RCC 7860 (cell line): ENCODE measurements around the gene PRKD2.
A peak's percentile ranks its signal among the peaks of the same experiment; 100 is the strongest.

Source experiments
- DNase-seq: peaks from one replicate; pipeline ENCODE4 v3.0.0-alpha.2; 2015; ENCODE audit warnings: low spot score
- FAIRE-seq: peaks from 2 replicates; lab custom pipeline; 2012; peaks lifted over from hg19 to GRCh38; lab: Jason Lieb, UNC

PRKD2 gene

DNA sequence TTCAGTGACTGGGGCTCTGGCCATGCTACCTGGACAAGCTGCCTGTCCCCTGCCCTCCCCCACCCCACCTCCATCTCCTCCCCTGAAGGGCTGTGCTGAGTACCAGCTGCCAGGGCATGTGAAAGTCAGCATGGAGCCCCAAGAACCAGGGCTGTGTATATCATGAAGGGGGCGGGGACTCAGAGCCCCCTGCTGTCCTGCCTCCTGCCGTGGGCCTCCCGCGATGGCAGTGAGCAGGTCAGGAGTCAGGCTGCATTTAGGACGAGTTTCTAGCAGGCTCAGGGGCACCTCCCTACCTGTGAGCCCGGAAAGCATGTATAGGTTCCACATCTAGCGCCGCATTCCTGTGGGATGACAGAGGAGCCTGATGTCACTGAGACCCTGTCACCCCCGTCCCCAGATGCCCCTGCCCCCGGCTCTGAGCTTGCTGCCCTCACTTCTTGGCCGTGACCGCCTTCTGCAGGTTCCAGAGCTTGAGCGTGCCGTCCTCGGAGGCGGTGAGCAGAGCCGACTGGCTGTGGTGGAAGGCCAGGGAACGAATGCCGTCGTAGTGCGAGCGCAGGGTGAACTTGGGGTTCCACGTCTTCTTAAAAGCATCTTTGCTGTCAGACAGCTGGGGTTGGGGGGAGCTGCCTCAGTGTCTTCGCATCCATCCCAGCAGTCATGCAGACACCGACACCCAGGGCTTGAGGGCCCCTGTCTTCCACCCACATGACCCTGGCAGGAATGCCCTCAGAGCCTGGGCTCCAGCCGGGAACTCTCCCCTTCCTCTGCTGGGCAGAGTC, 8.3 kb upstream of the PRKD2 start:
- FAIRE-seq = no peak
- DNase-seq = no peak

DNA sequence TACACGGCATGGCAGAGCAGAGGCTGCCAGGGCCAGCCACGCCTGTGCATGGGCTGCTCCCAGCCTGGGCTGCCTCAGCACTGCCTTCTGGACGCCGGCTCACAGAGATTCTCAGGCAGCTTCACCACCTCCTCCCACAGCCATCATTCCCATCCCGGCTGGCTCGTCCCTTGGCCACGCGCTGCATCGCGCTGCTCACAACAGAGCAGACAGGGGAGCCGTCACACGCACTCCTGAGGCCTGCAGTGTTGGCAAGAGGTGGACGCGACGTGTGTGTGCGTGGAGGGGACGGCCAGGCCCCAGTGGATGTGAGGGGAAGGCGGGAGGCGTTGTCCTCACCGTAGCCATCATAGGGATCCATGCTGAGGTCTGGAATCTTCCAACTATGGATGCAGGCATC, 7.6 kb upstream of the PRKD2 start:
- no peak for DNase-seq
- no peak for FAIRE-seq

DNA sequence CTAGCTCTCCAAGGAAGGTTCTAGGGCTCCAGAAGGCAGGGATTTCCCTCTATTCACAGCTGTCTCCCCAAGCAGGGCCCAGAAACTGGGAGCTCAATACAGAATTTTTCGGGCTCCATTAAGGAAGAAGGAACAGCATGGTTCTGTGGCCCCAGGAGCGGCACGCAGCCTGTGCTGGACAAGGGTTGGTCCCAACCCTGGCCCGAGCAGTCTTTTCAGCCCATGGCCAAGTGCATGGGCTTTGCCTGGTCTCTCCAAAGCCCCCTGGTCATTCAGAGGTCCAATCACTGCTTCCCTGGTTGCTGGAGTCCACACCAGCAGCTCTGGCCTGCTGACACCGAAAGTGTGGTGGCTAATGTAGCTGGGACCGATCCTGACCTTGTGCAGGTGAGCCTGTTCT, 6.6 kb upstream of the PRKD2 start:
- no peak for DNase-seq
- no peak for FAIRE-seq

GRCh38 chr19:46723023-46723461, 6.1 kb upstream of the PRKD2 start:
- FAIRE-seq = no peak
- DNase-seq = no peak

DNA sequence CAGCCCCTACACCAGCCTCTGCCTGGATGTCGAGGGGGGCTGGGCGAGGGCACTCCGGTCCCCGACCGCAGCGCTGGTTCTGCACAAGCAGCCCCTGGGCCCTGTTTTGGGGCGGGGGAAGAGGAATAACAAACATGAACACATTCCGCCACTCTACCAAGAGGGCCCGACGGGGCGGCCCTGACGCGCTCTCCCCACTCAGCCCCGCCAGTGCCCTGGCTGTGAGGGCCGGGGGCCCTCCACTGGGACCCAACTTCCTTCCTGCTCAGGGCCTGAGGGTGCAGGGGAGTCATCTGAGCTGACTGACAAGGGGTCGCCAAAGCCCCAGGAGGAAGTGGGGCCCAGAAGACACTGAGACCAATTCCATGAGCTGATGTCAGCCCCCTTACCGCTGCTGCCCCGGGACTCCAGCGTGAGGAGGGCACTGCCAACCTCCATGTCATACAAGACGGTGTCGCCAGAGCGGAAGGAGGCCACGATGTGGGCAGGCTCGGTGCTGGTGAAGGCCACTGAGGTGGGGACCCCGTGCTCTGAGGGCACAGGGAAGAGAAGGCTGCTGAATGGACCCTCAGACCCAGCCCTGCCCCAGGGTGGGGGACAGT, 5.6 kb upstream of the PRKD2 start:
- DNase-seq (no peak), FAIRE-seq (no peak)

- DNase-seq (no peak), FAIRE-seq (no peak)
These were observed 5.1 kb upstream of the PRKD2 start for GRCh38 chr19:46722004-46722380.

- no peak for FAIRE-seq
These were observed 4.5 kb upstream of the PRKD2 start for GRCh38 chr19:46721269-46722003.

GRCh38 chr19:46720503-46721239, 3.8 kb upstream of the PRKD2 start:
- FAIRE-seq (no peak), DNase-seq (no peak)

More at GRCh38 chr19:46721269-46722003, 4.5 kb upstream of the PRKD2 start:
- DNase-seq = no peak

DNA sequence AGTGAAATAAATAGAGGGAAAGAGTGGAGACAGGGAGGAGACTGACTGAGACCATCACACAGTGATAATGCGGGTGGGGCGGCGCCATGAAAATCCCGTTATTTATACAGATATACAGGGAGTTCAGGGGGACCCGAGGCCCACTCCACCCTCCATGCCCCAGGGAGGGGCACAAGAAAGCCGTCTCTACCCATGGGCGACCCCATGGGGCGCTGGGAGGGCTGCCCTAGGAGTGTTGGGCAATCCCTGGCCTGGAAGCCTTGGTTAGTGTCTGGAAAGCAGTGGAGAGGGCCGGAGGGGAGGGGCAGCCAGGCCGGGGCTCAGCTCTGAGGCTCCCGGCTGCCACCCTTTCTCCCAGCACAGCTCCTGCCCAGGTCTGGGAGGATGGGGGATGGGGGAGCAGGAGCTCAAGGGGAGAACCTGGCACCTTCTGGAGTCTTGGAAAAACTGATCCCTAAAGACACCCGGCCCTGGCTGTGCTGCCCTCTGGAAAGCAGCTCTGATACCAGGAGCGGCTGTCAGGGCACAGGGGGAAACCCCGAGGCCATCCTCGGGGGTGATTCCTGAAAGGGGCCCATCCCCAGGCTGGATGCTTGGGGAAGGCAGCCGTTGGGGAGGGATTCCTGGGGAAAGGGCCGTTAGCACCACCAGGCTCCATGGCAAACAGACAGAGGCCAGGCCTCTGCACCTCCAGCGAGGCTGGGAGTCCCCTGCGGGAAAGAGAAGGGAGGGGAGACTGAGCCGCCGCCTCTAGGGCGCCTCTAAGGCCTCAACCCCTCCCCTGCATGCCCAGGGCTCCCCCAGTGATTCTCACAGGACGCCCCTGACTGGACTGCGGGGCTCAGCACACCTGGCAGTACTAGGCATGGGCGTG, 3.0 kb upstream of the PRKD2 start:
- FAIRE-seq (no peak), DNase-seq (no peak)

DNA sequence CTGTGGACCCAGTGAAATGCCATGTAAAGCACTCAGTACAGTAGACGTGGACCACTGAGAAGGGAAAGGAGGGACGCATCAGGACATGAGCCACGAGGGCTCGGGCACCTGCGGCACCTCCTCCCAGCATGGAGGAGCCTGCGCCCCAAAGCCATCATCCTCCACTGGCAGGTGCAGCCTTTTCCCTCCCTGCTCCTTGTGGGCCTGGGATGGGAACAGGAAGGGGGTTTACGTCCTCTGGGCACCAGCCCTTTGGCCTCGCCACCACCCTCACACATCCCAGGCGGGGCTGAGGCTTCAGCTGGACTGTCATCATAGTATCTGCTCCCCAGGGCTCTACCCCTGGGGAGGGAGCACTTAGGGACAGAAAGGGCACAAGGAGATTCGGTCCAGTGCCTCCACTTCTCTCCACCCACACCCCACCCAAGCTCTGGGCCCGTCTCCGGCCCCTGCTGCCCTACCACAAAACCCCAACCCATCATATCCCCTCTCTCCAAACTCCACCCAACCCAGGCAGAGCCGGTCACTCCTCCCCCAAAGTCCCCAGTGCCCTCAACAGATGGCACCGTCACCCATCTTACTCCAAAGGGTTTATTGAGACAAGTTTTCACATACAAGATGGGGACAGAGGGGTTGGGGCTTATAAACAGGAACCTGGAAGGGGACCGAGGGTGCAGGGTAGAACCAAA, 2.2 kb upstream of the PRKD2 start:
- FAIRE-seq = no peak
- DNase-seq = no peak

DNA sequence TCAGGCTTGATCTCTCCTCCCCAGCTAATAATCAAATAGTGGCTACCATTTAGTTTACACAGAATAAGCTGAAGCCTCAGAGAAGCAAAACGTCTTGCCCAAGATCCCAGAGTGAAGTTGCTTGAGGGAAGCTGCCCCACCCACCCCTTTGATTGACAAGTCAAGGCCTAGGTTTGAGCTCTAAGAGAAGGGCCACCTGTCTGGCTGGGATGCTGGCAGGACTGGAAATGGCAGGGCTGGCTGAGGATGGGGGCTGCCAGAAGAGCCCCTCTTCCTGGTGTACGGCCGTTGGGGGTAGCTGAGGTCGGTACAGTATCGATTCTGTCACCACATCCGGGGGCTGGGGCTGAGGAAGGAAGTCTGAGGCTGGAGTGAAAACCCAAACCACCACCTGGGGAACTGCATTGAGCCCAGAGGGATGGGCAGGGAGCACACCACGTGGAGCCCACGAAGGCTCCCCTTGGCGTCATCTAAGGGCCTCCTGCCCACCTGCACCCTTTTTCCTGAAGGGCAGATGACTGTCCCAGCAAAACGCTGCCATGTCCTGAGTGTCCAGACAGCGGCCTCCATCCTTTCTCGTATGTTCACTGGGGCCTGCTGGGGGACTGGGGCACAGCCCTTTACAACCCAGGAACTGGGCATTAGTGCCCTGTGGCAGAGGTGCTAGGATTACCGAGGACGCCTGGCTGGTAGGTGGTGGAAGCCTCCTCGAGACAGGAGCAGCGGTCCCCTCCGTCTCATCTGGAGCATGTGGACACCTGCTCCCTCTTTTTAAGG, 1.4 kb upstream of the PRKD2 start:
- DNase-seq (no peak), FAIRE-seq (no peak)

DNA sequence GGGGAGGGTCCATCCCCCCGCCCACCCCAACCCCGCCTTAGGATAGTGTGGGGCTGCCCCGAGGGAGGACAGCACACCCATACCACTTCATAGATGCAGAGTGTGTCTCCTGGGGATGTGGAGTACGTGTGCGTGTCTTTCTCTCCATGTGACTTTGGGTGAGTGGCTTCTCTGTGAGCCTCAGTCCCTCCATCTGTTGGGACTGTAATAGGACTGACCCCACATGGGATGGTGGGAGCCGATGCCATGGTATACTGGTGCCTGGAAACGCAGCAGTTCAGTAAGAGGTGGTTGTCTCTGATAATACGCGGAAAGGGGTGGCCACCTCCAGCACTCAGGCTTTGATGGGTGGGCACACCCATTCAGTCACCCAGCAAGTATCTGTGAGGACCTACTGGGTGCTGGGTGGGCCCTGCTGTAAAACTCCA, 816 bp upstream of the PRKD2 start:
- FAIRE-seq (no peak), DNase-seq (no peak)

- DNase-seq (no peak), FAIRE-seq (no peak)
These were observed 261 bp downstream of the PRKD2 start for GRCh38 chr19:46716672-46717033.

GRCh38 chr19:46715975-46716671, 791 bp downstream of the PRKD2 start:
- FAIRE-seq (no peak), DNase-seq (no peak)

DNA sequence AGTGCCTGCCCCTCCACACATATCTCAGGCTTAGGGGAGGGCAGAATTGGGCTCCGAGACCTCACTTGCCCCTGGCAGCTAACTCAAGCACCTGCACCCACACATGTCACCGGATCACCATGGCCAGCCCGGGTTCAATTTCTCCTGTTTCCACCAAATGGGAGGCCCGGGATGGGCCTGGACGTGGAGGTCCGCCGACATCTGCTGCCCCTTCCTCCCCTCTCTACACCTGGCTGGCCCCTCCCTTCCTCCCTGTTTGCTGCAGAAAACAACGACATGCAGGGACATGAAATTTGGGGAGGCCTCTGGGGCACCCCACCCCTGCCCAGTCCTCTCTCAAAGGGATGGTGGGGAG, 1.3 kb downstream of the PRKD2 start:
- DNase-seq (no peak), FAIRE-seq (no peak)

- DNase-seq (no peak), FAIRE-seq (no peak)
These were observed 2.3 kb downstream of the PRKD2 start for GRCh38 chr19:46714444-46715106.

DNA sequence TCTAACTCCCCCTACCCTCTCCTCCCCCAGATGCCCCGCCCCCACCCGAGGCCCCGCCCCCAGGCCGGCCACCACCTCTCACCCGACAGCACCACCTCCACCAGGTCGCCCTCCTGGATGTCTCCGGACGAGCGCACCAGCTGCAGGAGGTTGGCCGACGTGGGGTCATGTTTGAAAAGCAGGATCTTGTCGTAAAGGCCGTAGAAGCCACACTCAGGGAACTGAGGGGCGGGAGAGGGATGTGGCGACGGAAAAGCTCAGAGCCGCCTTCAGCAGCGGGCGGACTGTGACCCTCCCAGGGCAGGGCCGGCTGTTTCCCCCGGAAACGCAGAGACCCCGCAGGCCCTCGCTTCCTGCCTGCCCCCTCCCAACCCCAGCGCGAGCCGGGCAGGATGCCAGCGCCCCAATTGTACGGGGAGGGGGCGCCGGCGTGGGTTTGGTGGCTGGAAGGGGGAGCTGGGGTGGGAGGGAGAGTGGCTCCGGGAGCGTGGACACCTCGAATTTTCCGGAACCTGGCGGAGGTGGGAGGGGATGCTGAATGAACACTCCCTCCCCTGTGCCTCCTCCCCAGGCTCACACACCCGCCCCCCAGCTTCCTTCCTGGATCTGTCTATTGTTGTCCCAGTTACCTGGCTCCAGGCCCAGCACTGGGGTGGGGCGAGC, 3.0 kb downstream of the PRKD2 start:
- FAIRE-seq (no peak), DNase-seq (peak; percentile 59)
